PC-9 (cell line): ENCODE results near the gene ZSCAN5A.

Experiments
- CTCF ChIP-seq: fragments of 200-600 bp; sonication (generic); conservative IDR thresholded peaks from 2 replicates; pipeline ENCODE4 v1.6.1; 2017; ENCODE audit warnings: mixed run types, antibody characterized with exemption, mild to moderate bottlenecking, moderate library complexity
- EZH2 ChIP-seq: fragments of 200-600 bp; sonication (generic); IDR thresholded peaks from 2 replicates; pipeline ENCODE4 v1.8.0; 2017; ENCODE audit warnings: antibody characterized with exemption, low read depth

GRCh38 chr19:56301886-56302620, 12.6 kb downstream of the ZSCAN5A start:
- no peak for TF ChIP-seq CTCF
- TF ChIP-seq EZH2, result no peak
